Measurements from ENCODE around the gene LRAT. TPM values are rescaled to one million over a fixed set of nuclear protein-coding genes. Genes with fewer than 3 reads are reported as not detected.
A peak's percentile ranks its signal among the peaks of the same experiment; 100 is the strongest.

The LRAT gene
- total RNA-seq, 1 donor = not detected

DNA sequence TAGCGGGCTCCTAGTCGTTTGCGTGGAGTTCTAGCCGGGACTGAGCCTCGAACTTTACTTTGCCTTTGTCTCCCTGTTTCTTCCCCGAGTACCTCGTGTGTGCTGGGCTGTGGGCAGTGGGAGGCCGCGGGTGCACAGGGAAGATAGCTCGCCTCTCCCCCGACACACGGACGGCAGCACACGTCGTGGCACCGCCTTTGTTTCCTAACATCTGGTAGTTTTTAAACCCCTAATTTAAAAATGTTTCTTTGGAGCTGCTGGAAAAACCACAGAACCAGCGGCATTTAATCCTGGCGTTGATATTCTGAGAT lies 38.1 kb downstream of the LRAT start:
- TF ChIP-seq CTCF (IDR thresholded peaks at IDR 0.05; ENCODE audit: insufficient read depth, low read depth, low read length) = no peak
- H3K4me3 ChIP-seq (ENCODE audit: low read depth, low read length) = no peak overlapping the region
- no peak for DNase-seq (ENCODE audit: low read depth)

Small RNAs within 50 kb of the gene (small RNA-seq; reads per million reads assigned to genes)
- not detected for gene NDUFB2P1
- gene RNU2-44P = 1.2 reads per million, percentile 24 among the genes with 10 or more reads in this experiment
- gene RNU2-66P = not detected

Other genes with a start within 250 kb of the LRAT start
- 64.4 and 82.0 TPM in 2 replicates for gene PLRG1, start 193.6 kb upstream of the LRAT start, total RNA-seq
- gene FGB, start 181.0 kb upstream of the LRAT start, total RNA-seq = not detected in 2 replicates
- not detected in 2 replicates for gene FGA, start 153.3 kb upstream of the LRAT start, total RNA-seq
- not detected in 2 replicates for gene FGG, start 131.3 kb upstream of the LRAT start, total RNA-seq
- 0.32 TPM in 1 of 2 replicates, not detected in the other for gene RBM46, start 37.3 kb downstream of the LRAT start, total RNA-seq

Measured in fibroblast of villous mesenchyme (primary cell).